Thoracic aorta (tissue), 2 donors: ENCODE measurements around the gene MCC. TPM values are rescaled to one million over a fixed set of nuclear protein-coding genes. Genes with fewer than 3 reads are reported as not detected.

Source experiments
- ATAC-seq: fragments of 150-250 bp; one replicate; pipeline ENCODE4 v1.8.0; 2017; ENCODE audit warnings: low read depth; ENCODE audit not compliant: insufficient number of reproducible peaks, low FRiP score
- DNase-seq: peaks from one replicate; pipeline ENCODE4 v3.0.0-alpha.2; 2020; ENCODE audit warnings: low spot score
- H3K27ac ChIP-seq, 2 donors: fragments of 200-600 bp; sonication (generic); 1 replicate in 1 of 2; 2 replicates in 1 of 2; pipeline ENCODE4 v1.5.1; 2016; ENCODE audit warnings: mild to moderate bottlenecking in 2 of 2, moderate library complexity in 2 of 2
- H3K27me3 ChIP-seq: fragments of 200-600 bp; sonication (generic); replicated peaks from 2 replicates; pipeline ENCODE4 v1.6.0; 2016; ENCODE audit warnings: mild to moderate bottlenecking; ENCODE audit not compliant: insufficient read depth
- H3K36me3 ChIP-seq: fragments of 200-600 bp; sonication (generic); one replicate; pipeline ENCODE4 v1.5.1; 2016
- H3K4me1 ChIP-seq, 2 donors: fragments of 200-600 bp; sonication (generic); 1 replicate in 1 of 2; 2 replicates in 1 of 2; pipeline versions ENCODE4 v1.5.1 to v1.6.0; 2016; ENCODE audit warnings: low read depth in 2 of 2, mild to moderate bottlenecking in 1 of 2; ENCODE audit not compliant: control insufficient read depth in 1 of 2
- H3K4me3 ChIP-seq: fragments of 200-600 bp; sonication (generic); 2 replicates; pipeline ENCODE4 v1.5.1; 2016; ENCODE audit warnings: mild to moderate bottlenecking
- H3K9me3 ChIP-seq: fragments of 200-600 bp; sonication (generic); 2 replicates; pipeline ENCODE4 v1.5.1; 2016
- CTCF ChIP-seq: fragments of 200-600 bp; sonication (generic); IDR thresholded peaks from one replicate; pipeline ENCODE4 v1.5.1; 2019; ENCODE audit warnings: antibody characterized with exemption
- total RNA-seq, 2 donors: library from RNA; depleted of rRNA; stranded (reverse); fragments of >200 nt; gene quantifications; one replicate each; pipeline versions ENCODE4 v1.1.0 to v1.2.3, GENCODE V29; 2016

The MCC gene
- total RNA-seq, 2 donors from 2014 or later = 14.6 to 27.2 TPM

GRCh38 chr5:113070901-113071300, 417.4 kb downstream of the MCC start:
- H3K36me3 ChIP-seq = peaks cover 3% of the 10 kb centered on the region

GRCh38 chr5:113068559-113068958, 419.7 kb downstream of the MCC start:
- TF ChIP-seq CTCF = no peak
- ATAC-seq = no peak
- Histone ChIP-seq H3K27me3 (no peaks in the 10 kb centered on the region), H3K4me1 (no peaks in the 10 kb centered on the region), H3K9me3 (no peaks in the 10 kb centered on the region), H3K4me3 (no peak overlapping the region), H3K27ac (no peak overlapping the region), H3K36me3 (peaks cover 3% of the 10 kb centered on the region)
- no peak for DNase-seq

More at GRCh38 chr5:113070901-113071300, 417.4 kb downstream of the MCC start:
- no peak for ATAC-seq
- Histone ChIP-seq H3K9me3 (no peaks in the 10 kb centered on the region), H3K4me1 (no peaks in the 10 kb centered on the region), H3K27me3 (no peaks in the 10 kb centered on the region), H3K4me3 (no peak overlapping the region), H3K27ac (no peak overlapping the region)
- TF ChIP-seq CTCF = no peak
- no peak for DNase-seq

- DNase-seq (no peak), ATAC-seq (no peak)
- no peaks in the 10 kb centered on the region for H3K4me1 ChIP-seq
- TF ChIP-seq CTCF = no peak
- no peaks in the 10 kb centered on the region for H3K27me3 ChIP-seq
- no peak overlapping the region for H3K27ac ChIP-seq
- no peak overlapping the region for H3K4me3 ChIP-seq
- H3K36me3 ChIP-seq = peaks cover 3% of the 10 kb centered on the region
- H3K9me3 ChIP-seq = no peaks in the 10 kb centered on the region
Measured at GRCh38 chr5:113067635-113068344, 420.5 kb downstream of the MCC start.

GRCh38 chr5:113065626-113066025, 422.6 kb downstream of the MCC start:
- ATAC-seq = no peak
- H3K4me1 ChIP-seq = no peaks in the 10 kb centered on the region
- H3K27ac ChIP-seq = no peak overlapping the region
- TF ChIP-seq CTCF = no peak
- peaks cover 3% of the 10 kb centered on the region for H3K36me3 ChIP-seq
- no peaks in the 10 kb centered on the region for H3K9me3 ChIP-seq
- H3K4me3 ChIP-seq = no peak overlapping the region
- no peak for DNase-seq
- H3K27me3 ChIP-seq = no peaks in the 10 kb centered on the region

GRCh38 chr5:113064806-113065205, 423.4 kb downstream of the MCC start:
- no peaks in the 10 kb centered on the region for H3K4me1 ChIP-seq
- no peaks in the 10 kb centered on the region for H3K9me3 ChIP-seq
- no peak overlapping the region for H3K27ac ChIP-seq
- no peak for TF ChIP-seq CTCF
- no peak for ATAC-seq
- H3K36me3 ChIP-seq = peaks cover 3% of the 10 kb centered on the region
- DNase-seq = no peak
- H3K4me3 ChIP-seq = no peak overlapping the region
- no peaks in the 10 kb centered on the region for H3K27me3 ChIP-seq
